Body of pancreas (tissue), 4 donors: ENCODE measurements around the gene AHSP. TPM values are rescaled to one million over a fixed set of nuclear protein-coding genes. Genes with fewer than 3 reads are reported as not detected.
"Not testable (repeated sequence)": the region's sequence is repeated elsewhere in the genome, so short reads cannot be mapped to it uniquely, and the experiment has no call there.

Experiments used
- ATAC-seq: fragments of 150-250 bp; one replicate; pipeline ENCODE4 v1.9.1; 2016
- DNase-seq, 4 donors: peaks; one replicate each; pipeline ENCODE4 v3.0.0-alpha.2; 2019
- H3K27ac ChIP-seq, 4 donors: fragments of 200-600 bp; sonication (generic); 1 replicate in 3 of 4; 2 replicates in 1 of 4; pipeline versions ENCODE4 v1.5.1 to v1.6.1; 2016 to 2019; ENCODE audit warnings: mild to moderate bottlenecking in 1 of 4, mixed read lengths in 1 of 4, moderate library complexity in 1 of 4
- H3K27me3 ChIP-seq, 2 donors: fragments of 200-600 bp; sonication (generic); one replicate each; pipeline ENCODE4 v1.6.0; 2016; ENCODE audit warnings: mild to moderate bottlenecking in 1 of 2
- H3K36me3 ChIP-seq, 2 donors: fragments of 200-600 bp; sonication (generic); replicated peaks in 1 of 2; 2 replicates each; pipeline ENCODE4 v1.5.1; 2016; ENCODE audit warnings: low read depth in 2 of 2; ENCODE audit not compliant: insufficient read depth in 1 of 2
- H3K4me1 ChIP-seq: fragments of 200-600 bp; sonication (generic); one replicate; pipeline ENCODE4 v1.6.0; 2016
- H3K4me3 ChIP-seq, 2 donors: fragments of 200-600 bp; sonication (generic); 1 replicate in 1 of 2; 2 replicates in 1 of 2; pipeline ENCODE4 v1.5.1; 2016 to 2019
- H3K9me3 ChIP-seq, 3 donors: fragments of 200-600 bp; sonication (generic); 1 replicate in 2 of 3; 2 replicates in 1 of 3; pipeline ENCODE4 v1.5.1; 2016
- CTCF ChIP-seq, 7 experiments: fragments of 450-650 bp in 4 of 7; fragments of 200-600 bp in 3 of 7; sonication (generic) in 3 of 7; IDR thresholded peaks; one replicate each; pipeline ENCODE4 v1.5.1; 2016 to 2019; ENCODE audit warnings: antibody characterized with exemption in 7 of 7
- POLR2A ChIP-seq, 3 donors: fragments of 450-650 bp; IDR thresholded peaks; one replicate each; pipeline ENCODE4 v1.6.1; 2016; ENCODE audit warnings: antibody characterized with exemption in 3 of 3, mild to moderate bottlenecking in 2 of 3
- WGBS, 2 donors: methylation state at CpG; one replicate each; pipeline ENCODE4 v1.1.5; 2017; 5-methylcytosine and 5-hydroxymethylcytosine counted together
- intact Hi-C: fragments of 100-400 bp; cut with DNase I; formaldehyde crosslinking; loops from one replicate; pipeline ENCODE4 v1.15.1; 2023
- total RNA-seq, 2 donors: library from RNA; depleted of rRNA; stranded (reverse); fragments of >200 nt; gene quantifications; one replicate each; pipeline ENCODE4 v1.1.0, GENCODE V29; 2016

AHSP gene
- total RNA-seq, result not detected

- ATAC-seq (no peak), DNase-seq (no peak)
- H3K27ac ChIP-seq, result peak within 1 kb of the TSS; percentile 37 to 69 (median 58)
- H3K36me3 ChIP-seq, result no peaks in the 10 kb centered on the region
- H3K4me3 ChIP-seq, result no peak within 1 kb of the TSS
- intact Hi-C loops, result no loop called here
- H3K27me3 ChIP-seq, result no peaks in the 10 kb centered on the region
- TF ChIP-seq POLR2A (IDR thresholded peaks at IDR 0.05) (no peak), CTCF (IDR thresholded peaks at IDR 0.05) (no peak)
- H3K9me3 ChIP-seq, result no peaks in the 10 kb centered on the region
- 43 to 55% methylated on average over 6 of the region's 6 CpGs for WGBS, 2 donors
- peaks cover 8% of the 10 kb centered on the region for H3K4me1 ChIP-seq
Observed at GRCh38 chr16:31527734-31528274, at the start of gene AHSP. TSS of gene AHSP (plus strand) at chr16:31527900. CDS start at chr16:31528140, 240 bp downstream.

- no peaks in the 10 kb centered on the region for H3K9me3 ChIP-seq
- H3K27me3 ChIP-seq, result no peaks in the 10 kb centered on the region
- intact Hi-C loops, result no loop called here
- peaks cover 22% of the 10 kb centered on the region for H3K4me1 ChIP-seq
- H3K27ac ChIP-seq, result no peak overlapping the region
- no peak overlapping the region for H3K4me3 ChIP-seq
- no peaks in the 10 kb centered on the region for H3K36me3 ChIP-seq
- DNase-seq, result no peak
- no peak for TF ChIP-seq POLR2A (IDR thresholded peaks at IDR 0.05)
- no peak for TF ChIP-seq CTCF (IDR thresholded peaks at IDR 0.05)
- ATAC-seq, result no peak
- 74 to 89% methylated on average over 3 of the region's 3 CpGs for WGBS, 2 donors
Observed at GRCh38 chr16:31478956-31479355, 48.7 kb upstream of the AHSP start.

GRCh38 chr16:31479751-31480150, 47.9 kb upstream of the AHSP start:
- no peaks in the 10 kb centered on the region for H3K36me3 ChIP-seq
- TF ChIP-seq POLR2A (IDR thresholded peaks at IDR 0.05), result no peak
- no peak for TF ChIP-seq CTCF (IDR thresholded peaks at IDR 0.05)
- H3K4me3 ChIP-seq, result no peak overlapping the region
- H3K4me1 ChIP-seq, result peaks cover 22% of the 10 kb centered on the region
- H3K27ac ChIP-seq, result no peak overlapping the region
- no peaks in the 10 kb centered on the region for H3K9me3 ChIP-seq
- ATAC-seq (no peak), DNase-seq (no peak)
- 88 to 89% methylated on average over 7 to 9 of the region's 9 CpGs for WGBS, 2 donors
- intact Hi-C loops, result no loop called here
- no peaks in the 10 kb centered on the region for H3K27me3 ChIP-seq

- Histone ChIP-seq H3K4me3 (no peak overlapping the region), H3K4me1 (peaks cover 23% of the 10 kb centered on the region), H3K9me3 (no peaks in the 10 kb centered on the region), H3K27me3 (no peaks in the 10 kb centered on the region), H3K27ac (no peak overlapping the region), H3K36me3 (no peaks in the 10 kb centered on the region)
- intact Hi-C loops, result no loop called here
- WGBS, 2 donors, result 49 to 50% methylated on average over 7 of the region's 7 CpGs
- DNase-seq, result no peak
- TF ChIP-seq CTCF (IDR thresholded peaks at IDR 0.05) (no peak), POLR2A (IDR thresholded peaks at IDR 0.05) (no peak)
- no peak for ATAC-seq
Observed at GRCh38 chr16:31480851-31481536, 46.7 kb upstream of the AHSP start.

- Histone ChIP-seq H3K4me3 (no peak within 1 kb of the TSS), H3K9me3 (no peaks in the 10 kb centered on the region), H3K4me1 (peaks cover 20% of the 10 kb centered on the region), H3K36me3 (no peaks in the 10 kb centered on the region), H3K27ac (peak within 1 kb of the TSS in 1 of 4 donors; percentile 60), H3K27me3 (no peaks in the 10 kb centered on the region)
- intact Hi-C loops, result no loop called here
- DNase-seq (no peak), ATAC-seq (no peak)
- TF ChIP-seq POLR2A (IDR thresholded peaks at IDR 0.05) (no peak), CTCF (IDR thresholded peaks at IDR 0.05) (no peak)
- 88 to 91% methylated on average over 4 of the region's 4 CpGs for WGBS, 2 donors
Observed at GRCh38 chr16:31483081-31483480, 44.6 kb upstream of the AHSP start, which contains the start of gene SLC5A2. TSS of gene SLC5A2 (plus strand) at chr16:31483123. CDS start at chr16:31483137, 14 bp downstream.

- H3K36me3 ChIP-seq, intact Hi-C loops, H3K27me3 ChIP-seq, H3K9me3 ChIP-seq, DNase-seq, H3K4me3 ChIP-seq, ATAC-seq: not testable (repeated sequence)
- Histone ChIP-seq H3K4me1 (peaks cover 26% of the 10 kb centered on the region), H3K27ac (peak overlapping the region in 1 of 4 donors; percentile 60)
- 87 to 93% methylated on average over 4 of the region's 4 CpGs for WGBS, 2 donors
Observed at GRCh38 chr16:31484048-31484447, 43.7 kb upstream of the AHSP start.
